Left ventricle myocardium inferior (tissue), 1 donor: Measurements from ENCODE around the gene PRKCE. TPM values are rescaled to one million over a fixed set of nuclear protein-coding genes. Genes with fewer than 3 reads are reported as not detected.
A peak's percentile ranks its signal among the peaks of the same experiment; 100 is the strongest.

ENCODE experiments used
- DNase-seq: peaks from one replicate; pipeline ENCODE4 v3.0.0-alpha.2; 2020
- H3K27ac ChIP-seq: fragments of 200-600 bp; replicated peaks from 2 replicates; pipeline ENCODE4 v1.8.0; 2021
- H3K27me3 ChIP-seq: fragments of 200-600 bp; 2 replicates; pipeline ENCODE4 v1.8.0; 2021; ENCODE audit warnings: low read depth
- H3K36me3 ChIP-seq: fragments of 200-600 bp; 2 replicates; pipeline ENCODE4 v1.8.0; 2021
- H3K4me1 ChIP-seq: fragments of 200-600 bp; 2 replicates; pipeline ENCODE4 v1.8.0; 2021
- H3K4me3 ChIP-seq: fragments of 200-600 bp; 2 replicates; pipeline ENCODE4 v1.8.0; 2021; ENCODE audit warnings: mild to moderate bottlenecking, moderate library complexity
- H3K9me3 ChIP-seq: fragments of 200-600 bp; replicated peaks from 2 replicates; pipeline ENCODE4 v1.8.0; 2021
- CTCF ChIP-seq: fragments of 200-600 bp; IDR thresholded peaks from 2 replicates; pipeline ENCODE4 v1.8.0; 2021; ENCODE audit warnings: antibody characterized with exemption, mild to moderate bottlenecking, borderline replicate concordance
- intact Hi-C: fragments of 100-400 bp; cut with micrococcal nuclease; formaldehyde crosslinking; loops from one replicate; pipeline ENCODE4 v1.11.0; 2022
- total RNA-seq: library from RNA; stranded (reverse); fragmentation: NEBNext Ultra II Directional; extraction: Animal tissue kit (Norgen Biotek cat#: 25700); gene quantifications from one replicate; pipeline ENCODE4 v1.2.1, GENCODE V29; 2021
- donor health status: DM: no; HTN: yes; CAD: no; lungs with severe emphysema.

PRKCE gene
- total RNA-seq, 1 donor from 2014 or later, result 14.7 TPM

DNA sequence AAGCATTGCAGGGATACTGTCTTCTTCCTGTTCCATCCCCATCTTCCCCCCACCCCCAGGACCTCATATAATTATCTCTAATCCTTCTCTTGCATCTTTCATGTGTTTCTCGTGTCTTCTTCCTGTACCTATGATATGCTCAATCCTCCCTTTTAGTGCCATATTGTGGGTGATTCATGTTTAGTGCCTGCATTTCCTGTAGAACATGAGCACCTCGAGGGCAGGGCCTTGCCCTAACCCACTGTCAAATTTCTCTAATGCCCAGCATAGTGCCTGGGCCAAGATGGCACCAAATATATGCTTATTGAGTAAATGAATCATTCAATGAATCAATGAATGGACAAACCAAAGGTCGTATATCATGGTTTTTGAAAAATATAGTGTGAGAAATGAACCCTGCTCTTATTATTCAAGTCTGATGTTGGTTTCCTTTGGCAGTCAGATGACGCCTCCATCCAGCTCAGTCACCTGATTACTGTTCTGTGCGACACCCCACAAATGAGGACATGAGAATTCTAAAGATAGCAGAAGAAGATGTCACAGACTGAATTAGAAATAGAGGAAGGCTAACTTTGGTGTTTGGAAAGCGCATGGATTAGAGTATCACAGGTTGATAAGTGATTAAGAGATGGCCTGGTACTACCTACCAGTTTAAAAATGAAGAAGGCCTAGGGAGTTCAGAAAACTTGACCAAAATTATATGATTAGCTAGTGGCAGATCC is 278.4 kb downstream of the PRKCE start:
- Histone ChIP-seq H3K27ac (peak overlapping the region; percentile 88), H3K36me3 (no peaks in the 10 kb centered on the region), H3K27me3 (no peaks in the 10 kb centered on the region), H3K4me1 (peaks cover 65% of the 10 kb centered on the region), H3K9me3 (no peaks in the 10 kb centered on the region), H3K4me3 (no peak overlapping the region)
- no peak for DNase-seq
- no peak for TF ChIP-seq CTCF
- intact Hi-C loops, result no loop called here

- DNase-seq, result no peak
- Histone ChIP-seq H3K36me3 (no peaks in the 10 kb centered on the region), H3K4me3 (no peak overlapping the region), H3K4me1 (peaks cover 59% of the 10 kb centered on the region), H3K9me3 (no peaks in the 10 kb centered on the region), H3K27me3 (no peaks in the 10 kb centered on the region), H3K27ac (peak overlapping the region; percentile 88)
- intact Hi-C loops, result no loop called here
- TF ChIP-seq CTCF, result no peak
These were observed 278.9 kb downstream of the PRKCE start for GRCh38 chr2:45930396-45930792.

DNA sequence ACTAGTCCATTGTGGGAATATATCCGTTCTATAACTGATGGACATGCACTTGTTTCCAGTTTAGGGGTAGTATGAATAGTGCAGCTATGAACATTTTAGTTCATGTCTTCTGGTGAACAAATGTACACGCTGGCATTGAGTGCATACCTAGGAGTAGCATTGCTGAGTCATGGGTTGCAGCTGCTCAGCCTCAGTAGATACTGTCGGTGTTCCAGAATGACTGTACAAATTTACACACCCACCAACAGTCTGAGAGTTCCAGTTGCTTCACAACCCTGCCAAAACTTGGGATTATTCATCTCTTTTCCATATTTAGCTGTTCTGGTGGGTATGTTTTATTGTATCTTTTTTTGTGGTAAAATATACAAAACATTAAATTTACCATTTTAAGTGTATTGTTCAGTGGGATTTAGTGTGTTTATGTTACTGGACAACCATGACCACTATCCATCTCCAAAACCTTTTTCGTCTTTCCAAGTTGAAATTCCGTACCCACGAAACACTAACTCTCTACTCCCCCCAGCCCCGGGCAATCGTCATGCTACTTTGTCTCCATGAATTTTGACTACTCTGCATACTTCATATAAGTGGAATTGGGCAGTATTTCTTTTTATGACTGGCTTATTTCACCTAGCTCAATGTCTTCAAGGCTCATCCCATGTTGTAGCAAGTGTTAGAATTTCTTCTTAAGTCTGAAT is 281.0 kb downstream of the PRKCE start:
- TF ChIP-seq CTCF, result no peak
- DNase-seq, result no peak
- Histone ChIP-seq H3K27me3 (no peaks in the 10 kb centered on the region), H3K4me1 (peaks cover 53% of the 10 kb centered on the region), H3K9me3 (no peaks in the 10 kb centered on the region), H3K36me3 (no peaks in the 10 kb centered on the region), H3K27ac (no peak overlapping the region), H3K4me3 (no peak overlapping the region)
- intact Hi-C loops, result no loop called here

GRCh38 chr2:45935791-45936622 is 284.5 kb downstream of the PRKCE start:
- Histone ChIP-seq H3K36me3 (no peaks in the 10 kb centered on the region), H3K27ac (peak overlapping the region; percentile 52), H3K4me1 (peaks cover 35% of the 10 kb centered on the region), H3K9me3 (no peaks in the 10 kb centered on the region), H3K4me3 (no peak overlapping the region), H3K27me3 (no peaks in the 10 kb centered on the region)
- intact Hi-C loops, result loop anchor here (5.0 kb wide), 2 partner anchors 159 to 294 kb away; no protein-coding TSS in a partner anchor
- DNase-seq, result peak; percentile 91
- peak; percentile 85 for TF ChIP-seq CTCF

- Histone ChIP-seq H3K27me3 (no peaks in the 10 kb centered on the region), H3K27ac (no peak overlapping the region), H3K36me3 (no peaks in the 10 kb centered on the region), H3K9me3 (no peaks in the 10 kb centered on the region), H3K4me1 (peaks cover 29% of the 10 kb centered on the region), H3K4me3 (no peak overlapping the region)
- TF ChIP-seq CTCF, result no peak
- no peak for DNase-seq
- intact Hi-C loops, result loop anchor here (5.0 kb wide), 2 partner anchors 159 to 294 kb away; no protein-coding TSS in a partner anchor
These were observed 285.1 kb downstream of the PRKCE start for GRCh38 chr2:45936623-45936979.
